Sigmoid colon (tissue), 7 donors: ENCODE measurements around the gene SLCO3A1. TPM values are rescaled to one million over a fixed set of nuclear protein-coding genes. Genes with fewer than 3 reads are reported as not detected.

Experiments used
- DNase-seq: peaks from one replicate; pipeline ENCODE4 v3.0.0-alpha.2; 2019
- H3K27ac ChIP-seq, 4 donors: fragments of 200-600 bp; sonication (generic); one replicate each; pipeline ENCODE4 v1.5.1; 2016 to 2019; ENCODE audit warnings: mild to moderate bottlenecking in 1 of 4
- H3K27me3 ChIP-seq, 3 donors: fragments of 200-600 bp; sonication (generic); one replicate each; pipeline ENCODE4 v1.5.1; 2019; ENCODE audit warnings: mild to moderate bottlenecking in 1 of 3
- H3K36me3 ChIP-seq, 4 donors: fragments of 200-600 bp; sonication (generic); one replicate each; pipeline ENCODE4 v1.5.1; 2016 to 2019
- H3K4me1 ChIP-seq, 4 donors: fragments of 200-600 bp; sonication (generic); one replicate each; pipeline ENCODE4 v1.5.1; 2017 to 2019
- H3K4me3 ChIP-seq, 4 donors: fragments of 200-600 bp; sonication (generic); one replicate each; pipeline ENCODE4 v1.5.1; 2017 to 2019; ENCODE audit warnings: mild to moderate bottlenecking in 2 of 4, moderate library complexity in 1 of 4
- H3K9me3 ChIP-seq, 4 donors: fragments of 200-600 bp in 3 of 4; sonication (generic) in 3 of 4; one replicate each; pipeline versions ENCODE4 v1.5.1 to v1.6.1; 2013 to 2019
- CTCF ChIP-seq, 4 experiments: fragments of 450-650 bp in 3 of 4; fragments of 200-600 bp in 1 of 4; IDR thresholded peaks; one replicate each; pipeline ENCODE4 v1.5.1; 2016 to 2019; ENCODE audit warnings: antibody characterized with exemption in 4 of 4, mild to moderate bottlenecking in 3 of 4, moderate library complexity in 2 of 4
- EP300 ChIP-seq, 4 donors: sonication (generic); formaldehyde crosslinking; IDR thresholded peaks; one replicate each; pipeline ENCODE4 v1.6.1; 2017; ENCODE audit warnings: antibody characterized with exemption in 4 of 4
- POLR2A ChIP-seq, 2 donors: fragments of 450-650 bp; IDR thresholded peaks; one replicate each; pipeline ENCODE4 v1.6.1; 2016; ENCODE audit warnings: antibody characterized with exemption in 2 of 2, mild to moderate bottlenecking in 2 of 2, moderate library complexity in 2 of 2
- POLR2AphosphoS5 ChIP-seq, 4 donors: sonication (generic); formaldehyde crosslinking; IDR thresholded peaks; one replicate each; pipeline ENCODE4 v1.6.1; 2017; ENCODE audit warnings: antibody characterized with exemption in 4 of 4
- WGBS, 2 donors: extraction: QIAGEN DNeasy Blood & Tissue Kit; methylation state at CpG; one replicate each; pipeline ENCODE4 v1.1.7; 2013; 5-methylcytosine and 5-hydroxymethylcytosine counted together
- intact Hi-C: fragments of 100-400 bp; cut with DNase I; formaldehyde crosslinking; loops from one replicate; pipeline ENCODE4 v1.15.1; 2023
- polyA plus RNA-seq, 3 donors: library from polyadenylated mRNA; stranded (reverse); fragments of 200-250 nt; gene quantifications; one replicate each; pipeline ENCODE4 v1.2.3, GENCODE V29; 2013
- total RNA-seq, 4 donors: library from RNA; depleted of rRNA; stranded (reverse); fragments of >200 nt; gene quantifications; one replicate each; pipeline ENCODE4 v1.1.0, GENCODE V29; 2016
- donor health status: healthy with polysubstance abuse.
- donor health status: Bipolar disorder and iron deficiency.
- donor health status: healthy.

Gene SLCO3A1
- total and polyA plus RNA-seq, 7 donors, result 1.4 to 10.5 (median 4.6) TPM

DNA sequence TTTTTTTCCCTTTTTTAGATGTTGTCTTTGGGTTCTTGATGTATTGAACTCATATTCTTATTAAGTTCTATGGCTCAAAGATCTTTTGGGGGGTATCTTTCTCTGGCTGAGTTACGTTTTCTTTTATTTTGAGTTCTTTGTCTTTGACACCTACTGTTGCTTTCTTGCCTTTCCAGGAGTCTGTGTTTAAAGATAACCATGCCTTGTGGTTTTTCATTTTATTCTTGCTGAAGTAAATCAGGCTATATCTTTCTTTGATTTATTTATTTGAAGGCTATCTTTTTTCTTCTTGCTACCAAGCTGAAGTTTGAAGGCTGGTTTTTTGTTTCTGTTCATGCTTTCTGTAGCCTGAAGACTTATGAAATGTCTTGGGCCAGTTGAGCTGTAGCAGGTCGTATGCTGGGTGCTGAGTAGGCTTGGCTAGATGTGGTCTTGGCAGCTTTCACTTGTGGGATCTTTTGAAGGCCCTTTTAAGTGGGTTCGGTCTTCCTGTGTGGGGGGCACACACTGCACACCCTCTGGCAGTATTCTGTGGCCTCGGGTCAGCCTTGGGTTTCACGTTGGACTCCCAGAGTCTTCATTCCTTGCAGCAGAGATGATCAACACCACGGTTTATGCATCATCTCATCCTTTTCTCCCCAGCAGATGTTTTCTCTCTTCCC, 17.5 kb downstream of the SLCO3A1 start:
- no peak for TF ChIP-seq POLR2AphosphoS5 (IDR thresholded peaks at IDR 0.05)
- TF ChIP-seq POLR2A (IDR thresholded peaks at IDR 0.05), result no peak
- TF ChIP-seq CTCF (IDR thresholded peaks at IDR 0.05), result no peak
- TF ChIP-seq EP300 (IDR thresholded peaks at IDR 0.05), result no peak
- no peak for DNase-seq
- WGBS, 2 donors, result 65 to 87% methylated on average over 6 of the region's 6 CpGs
- Histone ChIP-seq H3K4me3 (no peak overlapping the region), H3K27ac (no peak overlapping the region), H3K9me3 (no peaks in the 10 kb centered on the region), H3K27me3 (no peaks in the 10 kb centered on the region), H3K4me1 (peaks cover 0 to 15% (median 12%) of the 10 kb centered on the region in 4 donors), H3K36me3 (no peaks in the 10 kb centered on the region)
- intact Hi-C loops, result no loop called here

DNA sequence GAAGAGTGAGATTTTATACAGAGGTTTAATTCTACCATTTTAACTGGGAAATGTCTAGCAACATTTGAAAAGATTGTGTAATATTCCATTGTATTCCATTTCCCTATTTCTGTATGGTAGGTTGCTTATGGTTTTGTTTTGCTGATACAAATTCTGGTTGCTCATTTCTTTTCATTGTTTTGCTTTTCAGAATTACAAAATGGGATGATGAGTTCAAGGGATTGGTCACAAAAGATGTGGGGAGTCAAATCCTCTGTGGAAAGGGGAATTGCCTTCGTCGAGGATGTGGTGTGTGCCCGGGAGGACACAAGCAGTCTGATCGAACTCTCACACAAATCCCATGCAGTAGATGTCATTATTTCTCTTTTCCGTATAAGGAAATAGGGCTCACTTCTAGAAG, 18.3 kb downstream of the SLCO3A1 start:
- Histone ChIP-seq H3K27ac (no peak overlapping the region), H3K4me3 (no peak overlapping the region), H3K36me3 (no peaks in the 10 kb centered on the region), H3K4me1 (peaks cover 0 to 11% (median 4%) of the 10 kb centered on the region in 4 donors), H3K27me3 (no peaks in the 10 kb centered on the region), H3K9me3 (no peaks in the 10 kb centered on the region)
- DNase-seq, result no peak
- intact Hi-C loops, result no loop called here
- TF ChIP-seq POLR2A (IDR thresholded peaks at IDR 0.05), result no peak
- WGBS, 2 donors, result 95% methylated on average over 5 of the region's 5 CpGs

GRCh38 chr15:91872356-91873137, 19.0 kb downstream of the SLCO3A1 start:
- WGBS, 2 donors, result 61 to 82% methylated on average over 15 of the region's 15 CpGs
- DNase-seq, result no peak
- no peaks in the 10 kb centered on the region for H3K36me3 ChIP-seq
- H3K4me3 ChIP-seq, result no peak overlapping the region
- no peak for TF ChIP-seq POLR2AphosphoS5 (IDR thresholded peaks at IDR 0.05)
- TF ChIP-seq EP300 (IDR thresholded peaks at IDR 0.05), result no peak
- H3K9me3 ChIP-seq, result no peaks in the 10 kb centered on the region
- H3K4me1 ChIP-seq, result peaks cover 0 to 6% (median 0%) of the 10 kb centered on the region in 4 donors
- intact Hi-C loops, result no loop called here
- H3K27ac ChIP-seq, result no peak overlapping the region
- H3K27me3 ChIP-seq, result no peaks in the 10 kb centered on the region

DNA sequence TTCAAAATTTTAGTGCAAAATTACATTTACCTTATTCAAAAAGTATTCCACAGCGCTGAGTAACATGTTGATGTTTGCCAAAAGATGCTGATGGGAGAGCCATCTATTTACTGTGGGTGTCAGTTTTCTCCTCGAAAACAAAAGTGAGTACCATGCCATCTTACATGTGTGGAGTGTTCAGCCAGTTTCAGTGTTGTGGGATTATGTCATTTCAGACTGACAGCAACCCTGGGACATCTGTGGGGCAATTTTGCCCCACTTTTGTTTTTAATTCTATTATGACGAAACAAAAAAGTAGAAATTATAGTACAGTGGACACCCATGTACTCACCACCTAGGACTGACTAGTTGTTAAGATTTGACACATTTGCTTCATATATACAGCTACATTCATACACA, 19.6 kb downstream of the SLCO3A1 start:
- TF ChIP-seq CTCF (IDR thresholded peaks at IDR 0.05) (no peak), POLR2A (IDR thresholded peaks at IDR 0.05) (no peak), POLR2AphosphoS5 (IDR thresholded peaks at IDR 0.05) (no peak), EP300 (IDR thresholded peaks at IDR 0.05) (no peak)
- Histone ChIP-seq H3K27me3 (no peaks in the 10 kb centered on the region), H3K9me3 (no peaks in the 10 kb centered on the region), H3K27ac (no peak overlapping the region), H3K4me3 (no peak overlapping the region), H3K4me1 (peaks cover 0 to under 1% (median 0%) of the 10 kb centered on the region in 4 donors), H3K36me3 (no peaks in the 10 kb centered on the region)
- intact Hi-C loops, result no loop called here
- WGBS, 2 donors, result 61 to 84% methylated on average over 3 of the region's 3 CpGs
- no peak for DNase-seq

DNA sequence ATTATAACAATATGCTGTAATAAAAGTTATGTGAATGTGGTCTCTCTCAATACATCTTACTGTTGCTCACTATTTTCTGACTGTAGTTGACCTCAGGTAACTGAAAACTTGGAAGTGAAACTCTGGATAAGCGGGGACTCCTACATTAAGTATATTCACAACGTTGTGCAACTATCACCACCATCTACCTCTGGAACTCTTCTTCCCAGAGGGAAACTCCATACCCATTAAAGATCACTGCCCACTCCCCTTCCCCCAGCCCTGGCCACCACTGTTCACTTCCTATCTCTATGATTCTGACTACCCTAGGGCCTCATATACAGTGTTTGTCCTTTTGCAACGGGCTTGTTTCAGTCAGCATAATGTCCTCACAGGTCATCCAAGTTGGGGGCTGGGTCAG, 20.7 kb downstream of the SLCO3A1 start:
- TF ChIP-seq POLR2A (IDR thresholded peaks at IDR 0.05), result no peak
- TF ChIP-seq POLR2AphosphoS5 (IDR thresholded peaks at IDR 0.05), result no peak
- no peak for TF ChIP-seq CTCF (IDR thresholded peaks at IDR 0.05)
- no peak for TF ChIP-seq EP300 (IDR thresholded peaks at IDR 0.05)
- Histone ChIP-seq H3K36me3 (no peaks in the 10 kb centered on the region), H3K9me3 (no peaks in the 10 kb centered on the region), H3K27me3 (no peaks in the 10 kb centered on the region), H3K4me1 (no peaks in the 10 kb centered on the region), H3K4me3 (no peak overlapping the region), H3K27ac (no peak overlapping the region)
- no peak for DNase-seq
- intact Hi-C loops, result no loop called here
- 82 to 87% methylated on average over 3 of the region's 3 CpGs for WGBS, 2 donors
